ENCODE results near the gene PHPT1.

GRCh38 chr9:136876476-136876875, 27.3 kb downstream of the PHPT1 start:
- no peak for TF ChIP-seq ETV5 (CRISPR knock-in tag; IDR thresholded peaks at IDR 0.05; ENCODE audit: borderline replicate concordance)
- TF ChIP-seq POLR2A (IDR thresholded peaks at IDR 0.05; ENCODE audit: insufficient read depth in 1 of 2, low read depth in 2 of 2, low read length in 2 of 2) = no peak
- no peak for TF ChIP-seq JUND (CRISPR knock-in tag; IDR thresholded peaks at IDR 0.05)
- no peak for TF ChIP-seq MYC (CRISPR knock-in tag; IDR thresholded peaks at IDR 0.05; ENCODE audit: borderline replicate concordance)
- TF ChIP-seq YY1 (IDR thresholded peaks at IDR 0.05; ENCODE audit: insufficient read depth, insufficient replicate concordance, low read depth, low read length) = no peak
- no peak for TF ChIP-seq ZNF232 (CRISPR knock-in tag; IDR thresholded peaks at IDR 0.05; ENCODE audit: borderline replicate concordance)
- no peak for TF ChIP-seq PHF20 (CRISPR knock-in tag; IDR thresholded peaks at IDR 0.05)
- TF ChIP-seq EZH2 (conservative IDR thresholded peaks at IDR 0.05; ENCODE audit: low read depth, low read length) = no peak
- no peak for TF ChIP-seq CTCF (CRISPR knock-in tag; IDR thresholded peaks at IDR 0.05)
- TF ChIP-seq REPIN1 (CRISPR knock-in tag; IDR thresholded peaks at IDR 0.05; ENCODE audit: borderline replicate concordance, low read depth) = no peak
- no peak for TF ChIP-seq BHLHE40 (IDR thresholded peaks at IDR 0.05; ENCODE audit: low read length)
- TF ChIP-seq TCF7L2 (IDR thresholded peaks at IDR 0.05; ENCODE audit: low read depth, low read length) = no peak
- TF ChIP-seq MXD4 (CRISPR knock-in tag; IDR thresholded peaks at IDR 0.05) = no peak
- no peak for TF ChIP-seq NFIC (IDR thresholded peaks at IDR 0.05; ENCODE audit: low read length)

Data from HepG2 (cell line).